ENCODE data around the gene PHLPP1.

PHLPP1 gene

DNA sequence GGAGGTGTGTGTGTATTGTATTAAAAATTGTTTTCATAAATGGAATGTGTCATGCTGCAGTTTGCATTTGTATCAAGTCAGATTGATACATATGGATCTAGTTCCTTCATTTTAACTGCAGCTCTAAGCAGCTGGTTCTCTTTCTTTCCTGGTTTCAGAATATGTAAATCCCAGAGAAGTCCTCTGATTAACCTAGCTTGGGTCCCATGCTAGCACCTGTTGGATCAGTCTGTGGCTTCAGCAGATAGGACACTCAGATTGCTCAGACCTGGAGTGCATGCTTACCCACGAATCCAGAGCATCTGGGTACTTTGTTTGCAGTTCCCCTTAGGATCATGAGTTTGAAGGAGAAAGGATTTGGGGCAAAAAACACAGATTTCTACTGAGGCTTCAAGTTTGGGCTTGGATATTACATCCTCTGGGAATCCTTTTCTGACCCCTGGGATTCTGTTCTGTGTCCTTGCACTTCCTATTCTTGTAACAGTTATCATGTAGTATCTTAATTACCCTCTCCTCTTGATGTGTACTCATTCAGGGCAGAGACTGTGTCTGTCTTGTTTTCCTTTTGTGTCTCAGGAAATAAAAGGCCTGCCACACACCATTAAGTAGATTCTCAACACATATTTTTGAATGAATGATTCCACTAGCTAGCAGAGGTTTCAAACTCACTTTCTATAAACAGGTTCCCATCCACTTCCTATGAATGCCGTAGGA, 142.1 kb downstream of the PHLPP1 start:
- no peak for DNase-seq

DNA sequence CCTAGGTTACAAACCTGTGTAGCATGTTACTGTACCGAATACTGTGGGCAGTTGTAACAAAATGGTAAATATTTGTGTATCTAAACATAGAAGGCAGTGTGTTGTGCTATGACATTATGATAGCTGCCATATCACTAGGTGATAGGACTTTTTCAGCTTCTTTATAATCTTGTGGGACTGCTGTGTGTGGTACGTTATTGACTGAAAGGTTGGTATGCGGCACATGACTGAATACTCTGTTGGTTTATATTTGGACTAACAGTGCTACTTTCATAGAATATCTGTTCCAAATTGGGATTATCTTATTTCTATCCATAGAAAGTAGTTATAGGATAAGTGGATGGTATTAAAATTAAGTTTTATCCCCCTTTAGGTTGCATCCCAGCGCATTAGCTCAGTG, 144.7 kb downstream of the PHLPP1 start:
- DNase-seq = no peak

DNA sequence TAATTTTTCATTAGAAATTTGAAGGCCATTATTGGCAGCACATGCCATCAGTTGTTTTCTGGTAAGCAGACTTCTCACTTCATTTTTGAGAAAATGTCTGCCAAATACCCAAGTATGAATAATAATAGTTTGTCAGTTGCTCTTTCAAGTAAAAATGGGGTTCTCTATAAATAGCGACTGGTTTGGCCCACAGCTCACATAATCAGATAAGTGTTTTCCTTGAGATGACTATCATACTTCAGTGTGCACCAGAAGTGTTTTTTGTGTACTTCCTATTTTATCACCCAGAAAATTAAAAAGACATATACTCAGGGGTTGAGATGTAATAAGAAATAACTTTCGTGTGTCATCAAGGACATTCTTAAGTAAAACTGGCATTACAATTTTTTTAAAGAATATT, 147.1 kb downstream of the PHLPP1 start:
- no peak for DNase-seq

DNA sequence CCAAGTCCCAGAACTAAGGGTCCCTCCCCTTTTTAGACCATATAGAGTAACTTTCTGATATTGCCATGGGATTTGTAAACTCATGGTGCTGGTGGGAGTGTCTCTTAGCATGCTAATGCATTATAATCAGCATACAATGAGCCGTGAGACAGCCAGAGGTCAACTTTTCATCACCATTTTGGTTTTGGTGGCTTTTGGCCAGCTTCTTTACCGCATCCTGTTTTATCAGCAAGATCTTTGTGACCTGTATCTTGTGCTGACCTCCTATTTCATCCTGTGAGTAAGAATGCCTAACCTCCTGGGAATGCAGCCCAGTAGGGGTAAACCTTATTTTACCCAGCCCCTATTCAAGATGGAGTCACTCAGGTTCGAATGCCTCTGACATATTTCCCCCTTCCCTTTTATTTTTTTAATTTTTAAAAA, 148.2 kb downstream of the PHLPP1 start:
- DNase-seq = no peak

DNA sequence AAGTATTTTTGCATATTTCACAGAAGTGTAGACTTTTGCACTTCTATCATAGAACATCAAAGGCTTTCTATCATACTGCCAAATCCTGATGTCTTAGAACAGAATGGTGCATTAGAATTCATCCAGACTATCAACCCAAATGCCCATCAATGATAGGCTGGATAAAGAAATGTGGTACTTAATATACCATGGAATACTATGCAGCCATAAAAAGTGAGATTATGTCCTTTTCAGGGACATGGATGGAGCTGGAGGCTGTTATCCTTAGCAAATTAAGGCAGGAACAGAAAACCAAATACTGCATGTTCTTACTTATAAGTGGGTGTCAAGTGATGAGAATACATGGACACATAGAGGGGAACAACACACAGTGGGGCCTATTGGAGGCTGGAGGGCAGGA, 150.2 kb downstream of the PHLPP1 start:
- no peak for DNase-seq

DNA sequence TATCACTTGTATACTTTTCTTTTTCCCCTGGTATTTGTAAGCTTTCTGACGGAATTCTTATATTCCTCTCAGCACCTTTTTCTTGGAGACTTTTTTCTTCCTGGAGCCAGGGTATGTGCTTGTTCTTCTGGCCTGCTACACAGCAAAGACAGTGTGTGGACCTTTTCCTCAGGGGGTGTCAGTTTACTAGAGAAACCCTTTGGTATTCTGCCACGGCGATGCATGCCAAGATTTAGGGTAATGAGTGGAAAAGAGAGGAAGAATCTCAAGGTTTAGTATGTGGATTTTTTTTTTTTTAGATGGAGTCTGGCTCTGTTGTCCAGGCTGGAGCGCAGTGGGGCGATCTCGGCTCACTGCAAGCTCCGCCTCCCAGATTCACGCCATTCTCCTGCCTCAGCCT, 152.2 kb downstream of the PHLPP1 start:
- DNase-seq = no peak

DNA sequence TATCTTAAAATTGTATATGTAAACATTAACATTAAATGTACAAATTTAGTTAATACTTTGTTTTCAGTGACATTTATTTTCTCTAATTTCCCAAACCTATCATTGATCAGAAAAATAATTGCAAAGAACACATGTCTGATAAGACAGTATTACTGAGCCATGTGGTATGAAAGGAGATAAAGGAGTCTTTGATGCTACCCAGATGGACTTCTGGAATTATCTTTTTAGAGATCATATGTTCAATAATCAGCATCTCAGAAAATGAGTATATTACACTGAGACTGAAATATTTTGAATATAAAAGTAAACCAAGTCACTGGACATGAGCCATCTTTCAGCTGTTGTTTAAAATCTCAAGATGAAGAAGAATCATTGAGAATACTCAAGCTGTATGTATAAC, 153.3 kb downstream of the PHLPP1 start:
- no peak for DNase-seq

DNA sequence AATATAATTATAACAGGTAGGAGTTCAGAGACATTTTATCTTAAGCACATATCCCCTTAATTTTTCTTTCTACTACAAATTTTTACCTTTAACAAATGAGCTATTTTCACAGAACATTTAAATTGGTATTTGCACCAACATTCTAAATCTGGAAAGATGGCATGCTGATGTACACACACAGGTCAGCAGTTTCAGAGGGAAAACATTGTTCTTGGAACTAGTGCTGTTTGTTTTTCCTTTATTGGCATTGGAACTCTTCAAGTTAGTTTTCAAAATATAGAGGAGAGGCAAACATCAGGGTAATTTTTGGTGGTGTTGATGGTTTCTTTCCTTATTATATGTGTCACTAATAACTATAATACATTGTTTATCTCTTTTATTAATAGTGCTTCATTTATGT, 155.3 kb downstream of the PHLPP1 start:
- no peak for DNase-seq

DNA sequence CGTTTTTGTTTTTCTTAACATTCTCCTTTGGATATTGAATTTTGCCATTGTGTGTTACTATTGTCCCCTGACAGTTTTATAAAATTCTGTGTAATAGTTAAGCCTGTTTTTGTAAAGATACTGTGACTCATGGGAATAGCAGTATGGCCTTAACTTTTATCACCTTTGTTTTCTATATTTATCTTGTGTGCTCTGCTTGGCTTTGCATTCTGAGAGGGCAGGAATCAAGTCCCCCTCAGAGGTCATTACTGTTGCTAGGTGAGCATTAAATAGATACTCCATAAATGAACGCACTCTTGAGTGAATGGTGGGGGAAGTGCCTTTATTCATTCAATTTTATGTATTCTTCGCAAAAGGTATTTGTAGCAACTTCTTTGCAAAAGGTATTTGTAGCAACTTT, 160.0 kb downstream of the PHLPP1 start:
- no peak for DNase-seq

DNA sequence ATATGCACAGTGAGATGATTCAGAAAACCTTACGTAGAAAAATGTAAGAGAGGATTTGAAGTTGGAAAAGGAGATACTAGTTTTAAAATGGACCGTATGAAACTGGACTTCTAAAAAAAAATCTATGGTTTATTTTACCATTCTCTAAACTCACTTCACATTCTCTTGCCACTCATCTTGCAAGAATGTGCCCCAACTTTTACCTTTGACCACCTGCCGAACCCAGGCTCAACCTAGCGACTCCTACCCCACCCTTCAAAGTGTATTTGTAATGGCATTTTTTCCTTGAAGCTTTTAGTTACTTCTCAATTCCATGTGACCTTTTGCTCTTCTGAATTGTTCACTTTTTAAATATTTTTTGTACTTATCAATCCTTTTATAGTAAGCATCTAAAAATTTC, 160.8 kb downstream of the PHLPP1 start:
- no peak for DNase-seq

DNA sequence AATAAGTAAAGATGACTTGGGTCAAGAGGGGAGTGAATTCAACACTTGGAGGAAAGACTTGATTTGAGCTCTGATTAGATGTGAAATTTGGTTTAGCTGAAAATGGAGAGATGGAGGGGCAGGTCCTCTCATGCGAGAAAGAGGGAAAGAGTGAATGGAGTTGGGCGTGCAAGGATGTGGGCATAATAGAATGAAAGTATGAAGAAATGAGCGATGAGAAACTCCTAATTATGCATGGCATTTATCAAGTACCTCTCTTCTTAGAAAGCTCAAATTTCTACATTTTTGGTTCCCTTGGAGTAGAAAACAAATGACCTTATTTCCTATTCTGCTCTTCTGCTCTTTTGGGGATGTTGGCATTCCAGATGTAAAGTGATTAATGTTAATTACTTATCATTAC, 161.5 kb downstream of the PHLPP1 start:
- DNase-seq = no peak

DNA sequence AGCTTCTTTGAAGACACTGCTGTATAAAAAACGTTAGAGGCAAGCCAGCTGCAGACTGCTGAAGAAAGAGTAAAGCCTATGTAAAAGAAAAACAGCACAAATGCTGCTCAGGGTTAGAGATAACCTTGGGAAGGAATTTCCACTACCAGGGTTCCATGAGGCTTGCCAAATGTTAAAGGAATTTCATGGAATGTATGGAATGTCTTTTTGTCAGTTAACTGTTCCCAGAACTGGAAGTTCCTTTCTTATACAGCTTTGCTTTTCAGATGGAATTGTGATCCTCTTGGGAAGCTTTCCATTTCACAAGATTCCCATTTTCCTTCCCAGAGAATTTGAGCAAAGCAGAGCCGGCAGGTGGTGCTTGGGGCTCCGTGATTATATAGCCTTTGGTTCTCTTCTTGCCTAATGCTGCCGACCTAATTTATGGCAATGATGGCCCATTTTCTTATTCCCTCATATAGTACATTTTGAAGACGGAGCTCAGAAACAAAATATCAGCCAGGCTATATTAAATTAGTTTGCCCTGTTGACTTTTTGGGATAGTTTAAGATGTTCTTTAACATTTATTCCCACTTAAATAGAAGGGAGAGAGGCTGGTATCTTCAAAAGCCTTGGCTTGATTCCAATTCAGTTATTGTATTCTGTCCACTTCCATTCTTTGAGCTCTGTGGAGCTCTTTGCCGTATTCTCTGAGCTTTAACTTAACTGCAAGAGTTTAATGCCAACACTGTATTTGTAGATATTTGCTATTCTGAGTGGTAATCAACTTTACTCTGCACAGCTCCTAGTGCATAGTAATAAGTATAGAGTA, 162.3 kb downstream of the PHLPP1 start:
- no peak for DNase-seq

DNA sequence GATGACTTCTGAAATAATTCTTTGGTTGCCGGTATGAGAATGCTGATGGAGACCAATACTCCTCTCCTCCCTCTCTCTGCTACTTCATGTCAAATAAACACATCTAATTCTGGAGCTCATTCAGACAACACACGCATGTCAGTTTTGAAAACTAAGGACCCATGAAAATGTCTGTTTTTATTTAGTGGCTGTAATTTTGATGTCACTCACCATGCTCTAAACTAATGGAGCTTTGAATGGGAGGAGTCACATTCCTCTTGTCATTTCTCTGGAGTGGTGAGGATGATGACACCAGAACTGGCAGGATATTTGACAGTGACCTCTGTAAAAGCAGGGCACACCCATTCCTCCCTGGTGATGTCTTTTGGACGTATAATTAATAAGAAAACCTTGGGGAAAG, 163.0 kb downstream of the PHLPP1 start:
- no peak for DNase-seq

DNA sequence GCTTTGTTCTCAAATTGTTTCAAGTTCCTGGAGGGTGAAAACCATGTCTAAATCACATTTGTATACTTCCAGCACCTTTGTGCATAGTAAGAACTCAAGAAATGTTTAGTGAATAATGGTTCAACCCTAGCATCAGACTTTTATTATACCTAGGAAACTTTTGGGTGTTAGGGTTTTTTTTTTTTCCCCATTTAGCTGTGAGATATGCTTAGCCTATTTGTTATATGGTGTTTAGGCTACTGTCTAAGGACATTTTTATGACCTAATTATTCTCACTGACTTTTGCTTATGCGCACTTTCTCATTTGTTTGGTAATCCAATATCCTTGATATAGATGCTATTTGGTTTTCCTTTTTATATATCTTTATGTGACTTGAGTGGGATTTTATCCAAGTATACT, 164.7 kb downstream of the PHLPP1 start:
- no peak for DNase-seq

DNA sequence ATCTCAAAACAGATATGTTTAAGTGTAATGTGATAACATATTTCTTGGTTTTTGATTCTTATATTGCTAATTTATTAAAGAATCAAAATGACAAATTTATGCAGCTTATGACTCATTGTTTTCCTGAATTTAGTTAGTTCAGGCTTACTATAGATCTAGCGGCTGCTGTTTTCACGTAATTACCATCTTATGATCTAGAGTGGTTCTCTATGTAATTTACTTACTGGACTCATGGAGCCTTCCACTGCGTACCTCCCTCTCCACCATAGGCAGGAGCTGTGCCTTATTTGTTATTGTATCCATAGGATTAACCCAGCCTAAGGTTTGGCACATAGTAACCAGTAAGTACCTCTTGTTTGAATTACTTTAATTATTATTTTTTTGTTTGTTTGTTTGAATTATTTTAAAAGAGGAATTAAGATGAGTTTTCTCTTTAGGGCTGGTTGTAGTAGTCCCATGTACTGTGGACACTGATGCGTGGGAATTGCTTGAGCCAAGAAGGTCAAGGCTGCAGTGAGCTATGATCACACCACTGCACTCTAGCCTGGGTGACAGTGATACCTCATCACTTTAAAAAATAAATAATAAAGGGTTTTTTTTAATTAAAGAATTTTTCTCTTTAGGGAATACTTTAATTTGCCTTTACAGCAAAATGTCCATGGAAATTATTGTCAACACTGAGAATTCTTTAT, 165.5 kb downstream of the PHLPP1 start:
- DNase-seq = no peak

DNA sequence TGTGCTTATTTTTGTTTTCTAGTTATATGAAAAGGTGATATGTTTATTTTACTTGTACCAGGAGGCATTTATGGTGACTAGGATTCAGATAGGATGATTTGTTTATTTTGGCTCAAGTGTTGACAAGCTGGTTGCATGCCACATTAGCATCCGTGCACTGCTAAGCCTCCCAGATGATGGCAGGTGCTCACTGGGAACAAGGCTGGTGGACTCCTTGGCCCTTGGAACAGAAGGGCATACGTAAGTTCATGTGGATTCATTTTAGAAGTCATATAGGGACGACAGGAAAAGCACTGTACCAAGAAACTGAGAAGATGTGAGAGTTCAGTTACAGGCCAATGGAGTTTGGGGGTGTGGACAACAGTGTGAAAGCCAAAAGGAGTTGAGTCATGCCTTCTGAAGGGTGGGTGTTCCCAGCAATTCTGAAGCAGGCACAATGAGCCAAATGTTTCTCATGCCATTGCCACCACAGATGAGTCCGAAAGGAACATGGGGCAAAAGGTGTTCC, 166.2 kb downstream of the PHLPP1 start:
- no peak for DNase-seq

DNA sequence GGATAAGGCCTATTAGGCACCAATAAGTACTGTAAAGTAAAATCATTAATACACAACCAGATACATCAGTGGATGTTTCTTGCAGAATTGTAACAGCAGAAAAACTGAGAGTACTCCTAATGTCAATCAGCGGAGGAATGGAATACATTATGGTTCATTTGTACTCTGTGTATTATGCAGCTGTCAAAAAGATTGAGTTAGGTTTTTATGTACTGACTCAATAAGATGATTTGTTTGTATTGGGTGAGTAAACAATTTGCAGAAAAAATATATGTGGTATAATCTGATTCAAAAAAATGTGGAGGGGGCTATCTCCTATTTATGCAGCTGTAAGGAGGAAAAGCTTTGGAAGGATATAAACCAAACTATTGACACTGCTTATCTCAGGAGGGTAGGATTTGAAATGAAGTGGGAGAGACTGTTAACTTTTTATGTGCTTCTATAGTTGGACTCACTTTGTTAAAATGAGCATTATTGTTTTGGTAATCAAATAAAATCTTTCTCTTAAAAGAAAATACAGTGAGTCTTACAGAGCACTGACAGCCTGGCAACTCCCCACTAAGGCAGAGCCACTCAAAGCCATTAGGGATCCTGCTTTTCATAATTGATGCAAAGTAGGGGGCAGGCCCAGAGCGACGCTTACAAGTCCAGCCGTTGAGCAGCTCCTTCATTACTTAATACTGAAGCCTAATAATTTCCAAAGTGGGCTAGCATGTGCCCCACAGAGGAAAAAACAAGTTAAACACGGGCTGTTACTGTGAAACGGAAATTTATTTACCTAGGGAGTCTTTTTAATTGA, 168.8 kb downstream of the PHLPP1 start:
- no peak for DNase-seq

DNA sequence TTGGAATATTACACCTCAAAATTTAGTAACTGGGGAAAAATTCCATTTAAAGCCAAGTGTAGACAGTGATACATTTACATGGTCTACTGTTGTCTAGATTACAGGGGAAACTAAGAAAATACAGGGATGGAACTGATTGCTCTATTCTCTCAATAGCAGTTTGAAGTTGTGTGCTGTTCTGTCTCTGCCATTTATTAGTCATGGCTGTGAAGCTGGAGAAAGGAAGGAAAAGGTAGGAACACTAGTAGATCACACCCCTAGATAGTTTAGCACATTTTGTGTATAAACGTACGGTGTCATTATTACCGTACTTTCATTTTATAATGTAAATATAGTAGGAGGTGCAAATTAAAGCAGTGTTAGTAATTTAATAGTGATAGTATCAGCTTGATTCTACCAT, 170.5 kb downstream of the PHLPP1 start:
- no peak for DNase-seq

DNA sequence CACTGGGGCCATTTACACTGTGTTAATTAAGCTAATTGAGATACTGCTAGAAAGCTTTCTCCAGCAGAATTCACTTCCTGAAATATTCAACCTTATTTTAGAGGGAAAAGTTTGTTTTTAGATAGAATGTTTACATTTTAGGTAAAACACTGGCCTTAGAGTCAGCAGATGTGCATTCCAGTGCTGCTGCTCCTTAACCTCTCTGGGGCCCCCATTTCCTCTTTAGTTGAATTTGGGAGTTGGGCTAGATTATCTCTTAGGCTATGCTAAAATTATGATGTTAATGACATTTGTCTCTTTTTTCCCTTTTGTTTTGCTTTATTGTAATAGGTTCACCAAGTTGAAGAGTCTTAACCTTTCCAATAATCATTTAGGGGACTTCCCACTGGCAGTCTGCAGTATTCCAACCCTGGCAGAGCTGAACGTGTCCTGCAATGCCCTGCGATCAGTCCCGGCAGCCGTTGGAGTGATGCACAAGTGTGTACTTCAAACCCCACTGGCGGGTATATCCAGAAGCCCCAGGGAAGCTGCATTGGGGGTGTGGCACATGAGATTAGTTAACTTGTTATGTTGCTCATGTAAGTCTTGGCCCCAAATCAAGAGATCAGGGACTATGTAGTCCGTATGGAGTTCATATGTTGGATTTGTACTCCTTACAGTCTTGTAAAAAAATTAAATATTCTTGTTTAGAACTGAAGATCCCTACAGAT, 179.5 kb downstream of the PHLPP1 start:
- DNase-seq = no peak

DNA sequence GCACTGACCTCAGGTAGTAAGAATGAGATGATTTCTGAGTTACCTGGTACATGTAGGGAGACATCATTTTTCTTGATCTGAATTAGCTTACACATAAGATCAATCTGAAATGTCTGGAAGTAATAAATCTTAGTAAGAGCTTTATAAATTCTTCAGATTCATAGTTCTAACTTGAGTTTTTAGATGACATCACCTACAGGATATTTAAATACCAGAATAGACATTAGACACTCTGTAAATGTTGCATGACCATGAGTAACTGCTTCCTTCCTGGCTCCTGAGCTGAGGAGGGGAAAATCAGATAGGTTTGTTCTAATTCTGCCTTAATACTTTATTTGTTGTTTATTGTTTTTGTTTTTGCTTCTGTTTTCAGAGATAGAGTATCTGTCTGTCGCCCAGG, 181.8 kb downstream of the PHLPP1 start:
- DNase-seq = no peak

DNA sequence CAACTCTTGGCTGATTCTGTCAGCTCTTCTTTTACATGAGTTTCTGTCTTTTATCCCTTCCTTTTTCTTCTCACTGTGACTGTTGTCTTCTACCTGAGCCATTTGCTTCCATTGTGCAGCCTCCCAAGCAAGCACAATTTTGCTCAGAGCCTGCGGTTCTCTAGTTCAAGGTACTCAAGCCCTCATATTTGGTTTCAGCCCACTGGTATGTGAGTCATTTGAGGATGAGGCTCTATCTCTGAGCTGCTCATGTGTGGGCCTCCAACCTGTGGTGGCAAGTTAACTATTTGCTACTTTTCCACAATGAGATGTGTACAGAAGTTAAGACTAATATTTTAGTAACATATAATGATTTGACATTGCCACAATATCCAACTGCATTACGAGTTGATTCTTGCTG, 183.0 kb downstream of the PHLPP1 start:
- no peak for DNase-seq

DNA sequence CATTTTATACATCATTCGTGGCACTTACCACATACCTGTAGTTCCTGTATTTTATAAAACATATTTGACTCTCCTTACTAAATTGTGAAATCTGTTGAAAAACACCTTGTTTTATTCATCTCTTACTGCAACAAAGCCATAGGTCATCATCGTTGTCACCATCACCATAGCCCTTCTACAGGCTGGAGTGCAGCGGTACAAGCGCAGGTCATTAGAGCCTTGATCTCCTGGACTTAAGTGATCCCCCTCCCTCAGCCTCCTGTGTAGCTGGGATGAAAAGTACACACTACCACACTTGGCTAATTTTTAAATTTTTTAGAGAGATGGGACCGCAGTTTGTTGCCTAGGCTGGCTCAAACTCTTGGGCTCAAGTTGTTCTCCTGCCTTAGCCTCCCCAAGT, 184.2 kb downstream of the PHLPP1 start:
- no peak for DNase-seq
